ENCODE data around the gene IL36G. TPM values are rescaled to one million over a fixed set of nuclear protein-coding genes. Genes with fewer than 3 reads are reported as not detected.

The IL36G gene
- total and polyA plus RNA-seq, 11 donors: not detected

GRCh38 chr2:112959109-112959812 lies 18.5 kb upstream of the IL36G start:
- Histone ChIP-seq H3K9me3 (no peaks in the 10 kb centered on the region), H3K27me3 (peaks cover 0 to 20% (median 0%) of the 10 kb centered on the region in 9 donors), H3K4me3 (no peak overlapping the region), H3K36me3 (no peaks in the 10 kb centered on the region), H3K4me1 (no peaks in the 10 kb centered on the region), H3K27ac (no peak overlapping the region)
- WGBS, 4 donors: 65 to 76% (median 71%) methylated on average over 14 of the region's 14 CpGs
- DNase-seq: no peak
- TF ChIP-seq CTCF (IDR thresholded peaks at IDR 0.05) (peak in 3 of 12 donors; percentile 1 to 6 (median 6)), POLR2A (IDR thresholded peaks at IDR 0.05) (no peak)
- intact Hi-C loops (cut with DNase I): loop anchor here in 9 of 10 donors (2.0 to 5.0 kb wide), 3 partner anchors 207 to 212 kb away; no protein-coding TSS in a partner anchor
- ATAC-seq: no peak

GRCh38 chr2:112960230-112960825 lies 17.5 kb upstream of the IL36G start:
- Histone ChIP-seq H3K4me3 (no peak overlapping the region), H3K27ac (no peak overlapping the region), H3K4me1 (no peaks in the 10 kb centered on the region), H3K27me3 (peaks cover 0 to 20% (median 0%) of the 10 kb centered on the region in 9 donors), H3K9me3 (no peaks in the 10 kb centered on the region), H3K36me3 (no peaks in the 10 kb centered on the region)
- no peak for TF ChIP-seq POLR2A (IDR thresholded peaks at IDR 0.05)
- no peak for TF ChIP-seq CTCF (IDR thresholded peaks at IDR 0.05)
- intact Hi-C loops (cut with DNase I): no loop called here
- ATAC-seq (no peak), DNase-seq (no peak)
- WGBS, 4 donors: 31 to 76% (median 71%) methylated on average over 2 of the region's 2 CpGs

- intact Hi-C loops (cut with DNase I): no loop called here
- DNase-seq (no peak), ATAC-seq (no peak)
- Histone ChIP-seq H3K36me3 (no peaks in the 10 kb centered on the region), H3K27ac (no peak overlapping the region), H3K4me1 (no peaks in the 10 kb centered on the region), H3K9me3 (no peaks in the 10 kb centered on the region), H3K27me3 (peaks cover 0 to 12% (median 0%) of the 10 kb centered on the region in 9 donors), H3K4me3 (no peak overlapping the region)
- WGBS, 4 donors: 68 to 86% (median 84%) methylated on average over 3 of the region's 3 CpGs
- TF ChIP-seq CTCF (IDR thresholded peaks at IDR 0.05): no peak
- no peak for TF ChIP-seq POLR2A (IDR thresholded peaks at IDR 0.05)
Observed at GRCh38 chr2:112962308-112963175, 15.3 kb upstream of the IL36G start.

- no peak overlapping the region for H3K4me3 ChIP-seq
- WGBS, 4 donors: 58 to 70% (median 63%) methylated on average over 2 of the region's 2 CpGs
- DNase-seq (no peak), ATAC-seq (no peak)
- H3K27ac ChIP-seq: no peak overlapping the region
- no peaks in the 10 kb centered on the region for H3K36me3 ChIP-seq
- intact Hi-C loops (cut with DNase I): no loop called here
- no peaks in the 10 kb centered on the region for H3K9me3 ChIP-seq
- no peaks in the 10 kb centered on the region for H3K4me1 ChIP-seq
- H3K27me3 ChIP-seq: no peaks in the 10 kb centered on the region
- no peak for TF ChIP-seq POLR2A (IDR thresholded peaks at IDR 0.05)
- no peak for TF ChIP-seq CTCF (IDR thresholded peaks at IDR 0.05)
Observed at GRCh38 chr2:112967023-112967422, 10.8 kb upstream of the IL36G start.
